Islet precursor cell (in vitro differentiated cells): ENCODE results near the gene TBCEL.
"Not testable (repeated sequence)": the region's sequence is repeated elsewhere in the genome, so short reads cannot be mapped to it uniquely, and the experiment has no call there.

Experiments used
- DNase-seq: peaks from one replicate; pipeline ENCODE4 v3.0.0-alpha.2; 2018

TBCEL gene

GRCh38 chr11:121109471-121109870 is 85.6 kb downstream of the TBCEL start:
- DNase-seq = no peak

GRCh38 chr11:121109916-121110586 is 86.1 kb downstream of the TBCEL start:
- no peak for DNase-seq

GRCh38 chr11:121110871-121111724 is 87.2 kb downstream of the TBCEL start:
- DNase-seq = no peak

- peak; percentile 89 for DNase-seq
Observed at GRCh38 chr11:121112498-121113455, 88.9 kb downstream of the TBCEL start.

GRCh38 chr11:121113611-121114010 is 89.7 kb downstream of the TBCEL start:
- no peak for DNase-seq

- not testable (repeated sequence) for DNase-seq
Observed at GRCh38 chr11:121115024-121115423, 91.1 kb downstream of the TBCEL start.

- DNase-seq = no peak
Observed at GRCh38 chr11:121117788-121118187, 93.9 kb downstream of the TBCEL start.

GRCh38 chr11:121119440-121119839 is 95.5 kb downstream of the TBCEL start:
- DNase-seq = no peak

- DNase-seq = no peak
Observed at GRCh38 chr11:121122328-121122727, 98.4 kb downstream of the TBCEL start.

GRCh38 chr11:121123496-121124069 is 99.7 kb downstream of the TBCEL start:
- DNase-seq = no peak

GRCh38 chr11:121127809-121128208 is 103.9 kb downstream of the TBCEL start:
- DNase-seq = no peak

- DNase-seq = no peak
Observed at GRCh38 chr11:121129362-121130340, 105.7 kb downstream of the TBCEL start.

- no peak for DNase-seq
Observed at GRCh38 chr11:121131656-121132055, 107.8 kb downstream of the TBCEL start.

- DNase-seq = no peak
Observed at GRCh38 chr11:121132211-121132976, 108.5 kb downstream of the TBCEL start.

- DNase-seq = no peak
Observed at GRCh38 chr11:121134741-121135312, 110.9 kb downstream of the TBCEL start.

GRCh38 chr11:121137005-121137404 is 113.1 kb downstream of the TBCEL start:
- peak; percentile 12 for DNase-seq

- DNase-seq = peak; percentile 41
Observed at GRCh38 chr11:121138259-121138658, 114.4 kb downstream of the TBCEL start.

- DNase-seq = peak; percentile 27
Observed at GRCh38 chr11:121140369-121140768, 116.5 kb downstream of the TBCEL start.
